H1 (cell line): ENCODE measurements around the gene MAS1. TPM values are rescaled to one million over a fixed set of nuclear protein-coding genes. Genes with fewer than 3 reads are reported as not detected.

ENCODE experiments used
- CTCF ChIA-PET: fragments of 300-600 bp; sonication (Branson Sonifier 250); formaldehyde crosslinking; loops from one replicate; lab custom pipeline; 2021; ENCODE audit not compliant: partially characterized antibody; lab: Charles Lee
- POLR2A ChIA-PET: fragments of 300-600 bp; sonication (Branson Sonifier 250); formaldehyde crosslinking; loops from one replicate; lab custom pipeline; 2021; ENCODE audit warnings: inconsistent platforms; ENCODE audit not compliant: partially characterized antibody; lab: Charles Lee
- DNase-seq, 2 experiments: peaks; one replicate each; pipeline versions ENCODE4 v3.0.0 to v3.0.0-alpha.2; 2010 to 2022; ENCODE audit warnings: low spot score in 2 of 2, low read depth in 1 of 2, mixed read lengths in 1 of 2
- FAIRE-seq: peaks from 2 replicates; lab custom pipeline; 2011; peaks lifted over from hg19 to GRCh38; lab: Jason Lieb, UNC
- H2AFZ ChIP-seq: 2 replicates; pipeline ENCODE4 v1.8.1; 2012; ENCODE audit warnings: low read length, inconsistent platforms
- H2AK5ac ChIP-seq: 2 replicates; pipeline ENCODE4 v1.6.1; 2013; ENCODE audit warnings: low read depth, low read length
- H2BK120ac ChIP-seq: replicated peaks from 2 replicates; pipeline ENCODE3; 2013; ENCODE audit warnings: low read depth, low read length, inconsistent platforms
- H2BK12ac ChIP-seq: 2 replicates; pipeline ENCODE4 v1.6.1; 2013; ENCODE audit warnings: low read depth, low read length
- H2BK15ac ChIP-seq: 2 replicates; pipeline ENCODE4 v1.6.1; 2013; ENCODE audit warnings: low read length
- H2BK20ac ChIP-seq: 2 replicates; pipeline ENCODE4 v1.6.1; 2013; ENCODE audit warnings: low read length
- H2BK5ac ChIP-seq: 2 replicates; pipeline ENCODE4 v1.6.1; 2013; ENCODE audit warnings: low read depth, low read length
- H3K14ac ChIP-seq: 2 replicates; pipeline ENCODE4 v1.6.1; 2013; ENCODE audit warnings: inconsistent platforms; ENCODE audit not compliant: insufficient read length
- H3K18ac ChIP-seq: 2 replicates; pipeline ENCODE4 v1.6.1; 2013; ENCODE audit warnings: low read length; ENCODE audit errors: extremely low read depth
- H3K23ac ChIP-seq: 2 replicates; pipeline ENCODE4 v1.6.1; 2013; ENCODE audit warnings: inconsistent platforms; ENCODE audit not compliant: insufficient read length
- H3K23me2 ChIP-seq: 2 replicates; pipeline ENCODE4 v1.6.1; 2013; ENCODE audit warnings: low read depth, low read length
- H3K27ac ChIP-seq: 2 replicates; pipeline ENCODE4 v1.6.1; 2011; ENCODE audit warnings: low read depth, low read length, inconsistent platforms
- H3K27me3 ChIP-seq, 4 experiments: replicated peaks in 1 of 4; 1 replicate in 1 of 4; 2 replicates in 3 of 4; pipeline versions ENCODE4 v1.6.1 to v1.8.1; 2011 to 2013; ENCODE audit warnings: low read length in 3 of 4, mild to moderate bottlenecking in 3 of 4, inconsistent platforms in 2 of 4, mixed read lengths in 2 of 4, moderate library complexity in 1 of 4; ENCODE audit not compliant: control insufficient read depth in 3 of 4, insufficient read depth in 3 of 4; ENCODE audit errors: extremely low read depth in 1 of 4
- H3K36me3 ChIP-seq, 4 experiments: 2 replicates each; pipeline versions ENCODE4 v1.6.1 to v1.8.1; 2011 to 2013; ENCODE audit warnings: mild to moderate bottlenecking in 4 of 4, low read length in 3 of 4, moderate library complexity in 2 of 4, control low read depth in 1 of 4, inconsistent platforms in 1 of 4; ENCODE audit not compliant: insufficient read depth in 4 of 4, control insufficient read depth in 2 of 4
- H3K4ac ChIP-seq: replicated peaks from 2 replicates; pipeline ENCODE3; 2013; ENCODE audit warnings: low read length, low read depth, mixed read lengths, inconsistent platforms; ENCODE audit not compliant: insufficient read length
- H3K4me1 ChIP-seq, 4 experiments: replicated peaks in 1 of 4; 1 replicate in 1 of 4; 2 replicates in 3 of 4; pipeline versions ENCODE4 v1.6.1 to v1.8.1; 2011 to 2013; ENCODE audit warnings: low read length in 3 of 4, inconsistent platforms in 2 of 4, mixed read lengths in 1 of 4; ENCODE audit not compliant: insufficient read depth in 4 of 4, control insufficient read depth in 3 of 4
- H3K4me2 ChIP-seq, 2 experiments: 2 replicates each; pipeline versions ENCODE4 v1.6.1 to v1.8.1; 2011 to 2013; ENCODE audit warnings: low read depth in 2 of 2, low read length in 2 of 2, control low read depth in 1 of 2, inconsistent platforms in 1 of 2, mild to moderate bottlenecking in 1 of 2; ENCODE audit not compliant: insufficient read depth in 1 of 2
- H3K4me3 ChIP-seq, 4 experiments: fragments of 200-600, 300-600 bp in 1 of 4; sonication (generic), shearing (Covaris generic), sonication (Bioruptor Twin) in 1 of 4; 2 replicates each; pipeline versions ENCODE4 v1.5.1 to v1.8.1; 2011 to 2016; ENCODE audit warnings: low read length in 4 of 4, low read depth in 3 of 4, control low read depth in 2 of 4, inconsistent platforms in 2 of 4, mild to moderate bottlenecking in 2 of 4, mixed read lengths in 1 of 4, moderate library complexity in 1 of 4; ENCODE audit not compliant: insufficient read depth in 2 of 4; ENCODE audit errors: extremely low read depth in 1 of 4
- H3K56ac ChIP-seq: replicated peaks from 2 replicates; pipeline ENCODE3; 2013; ENCODE audit warnings: low read depth, mild to moderate bottlenecking, mixed read lengths, low read length, inconsistent platforms; ENCODE audit not compliant: insufficient read length
- H3K79me1 ChIP-seq: 2 replicates; pipeline ENCODE4 v1.6.1; 2013; ENCODE audit warnings: low read depth, low read length, control low read depth
- H3K79me2 ChIP-seq, 2 experiments: 2 replicates each; pipeline versions ENCODE4 v1.6.1 to v1.8.1; 2012 to 2013; ENCODE audit warnings: low read length in 2 of 2, mild to moderate bottlenecking in 2 of 2, inconsistent platforms in 1 of 2; ENCODE audit not compliant: insufficient read depth in 2 of 2, control insufficient read depth in 1 of 2
- H3K9ac ChIP-seq, 4 experiments: replicated peaks in 1 of 4; 1 replicate in 1 of 4; 2 replicates in 3 of 4; pipeline versions ENCODE4 v1.6.1 to v1.8.1; 2011 to 2013; ENCODE audit warnings: low read depth in 3 of 4, low read length in 3 of 4, control low read depth in 2 of 4, mild to moderate bottlenecking in 2 of 4, moderate library complexity in 2 of 4, inconsistent platforms in 1 of 4; ENCODE audit errors: extremely low read depth in 1 of 4
- H3K9me3 ChIP-seq, 2 experiments: 2 replicates each; pipeline versions ENCODE4 v1.6.1 to v1.8.1; 2012 to 2013; ENCODE audit warnings: mild to moderate bottlenecking in 2 of 2, moderate library complexity in 2 of 2, control low read depth in 1 of 2, inconsistent platforms in 1 of 2, low read depth in 1 of 2, low read length in 1 of 2, mixed read lengths in 1 of 2; ENCODE audit not compliant: insufficient read depth in 2 of 2
- H4K20me1 ChIP-seq, 2 experiments: replicated peaks in 1 of 2; 2 replicates each; pipeline versions ENCODE3 to v1.8.1; 2011 to 2013; ENCODE audit warnings: inconsistent platforms in 2 of 2, low read length in 2 of 2, mild to moderate bottlenecking in 1 of 2; ENCODE audit not compliant: insufficient read depth in 2 of 2, control insufficient read depth in 1 of 2
- H4K5ac ChIP-seq: 2 replicates; pipeline ENCODE4 v1.6.1; 2013; ENCODE audit warnings: low read length, low read depth, mixed read lengths, inconsistent platforms; ENCODE audit not compliant: insufficient read length
- H4K8ac ChIP-seq: 2 replicates; pipeline ENCODE4 v1.8.0; 2013; ENCODE audit warnings: mild to moderate bottlenecking, moderate library complexity, low read length, inconsistent platforms; ENCODE audit not compliant: insufficient read depth; ENCODE audit errors: extremely low read depth
- H4K91ac ChIP-seq: replicated peaks from 2 replicates; pipeline ENCODE3; 2013; ENCODE audit warnings: low read length, mixed read lengths, inconsistent platforms; ENCODE audit not compliant: insufficient read length
- CBX5 ChIP-seq: fragments of 300-800, 300-1000 bp; sonication (generic); IDR thresholded peaks from 2 replicates; pipeline ENCODE4 v1.7.1; 2016; ENCODE audit warnings: antibody characterized with exemption, low read length, low read depth
- CBX8 ChIP-seq: fragments of 300-800, 300-1000 bp; sonication (generic); IDR thresholded peaks from 2 replicates; pipeline ENCODE4 v1.7.1; 2016; ENCODE audit warnings: low read depth, low read length, borderline replicate concordance
- EP300 ChIP-seq, 2 experiments: IDR thresholded peaks; 1 replicate in 1 of 2; 2 replicates in 1 of 2; pipeline ENCODE4 v1.6.1; 2011 to 2012; ENCODE audit warnings: low read depth in 2 of 2, low read length in 2 of 2, mild to moderate bottlenecking in 2 of 2, borderline replicate concordance in 1 of 2, inconsistent platforms in 1 of 2, moderate library complexity in 1 of 2
- GABPA ChIP-seq: IDR thresholded peaks from 2 replicates; pipeline ENCODE4 v1.6.1; 2011; ENCODE audit warnings: mild to moderate bottlenecking, low read length, moderate library complexity, borderline replicate concordance; ENCODE audit not compliant: insufficient read depth
- KDM1A ChIP-seq: fragments of 200-600, 300-600 bp; sonication (generic); IDR thresholded peaks from 2 replicates; pipeline ENCODE4 v1.7.1; 2016; ENCODE audit warnings: mild to moderate bottlenecking, low read length, borderline replicate concordance
- NANOG ChIP-seq: IDR thresholded peaks from 2 replicates; pipeline ENCODE4 v1.6.1; 2011; ENCODE audit warnings: low read length, low read depth, mild to moderate bottlenecking, inconsistent platforms; ENCODE audit not compliant: insufficient read depth, poor library complexity, severe bottlenecking
- POLR2AphosphoS5 ChIP-seq: IDR thresholded peaks from 2 replicates; pipeline ENCODE4 v1.6.1; 2011; ENCODE audit warnings: low read depth, low read length
- RNF2 ChIP-seq: fragments of 200-900, 300-1000 bp; sonication (generic); IDR thresholded peaks from 2 replicates; pipeline ENCODE4 v1.7.1; 2016; ENCODE audit warnings: borderline replicate concordance, low read depth, mild to moderate bottlenecking, antibody characterized with exemption, low read length; ENCODE audit not compliant: poor library complexity, severe bottlenecking; ENCODE audit errors: missing control alignments
- SIN3A ChIP-seq, 2 experiments: IDR thresholded peaks in 1 of 2; conservative IDR thresholded peaks in 1 of 2; 2 replicates each; pipeline ENCODE4 v1.6.1; 2011 to 2012; ENCODE audit warnings: low read length in 2 of 2, improper control_type of control experiment in 1 of 2, low read depth in 1 of 2, mild to moderate bottlenecking in 1 of 2
- SIRT6 ChIP-seq: IDR thresholded peaks from one replicate; pipeline ENCODE4 v1.7.1; 2012; ENCODE audit warnings: low read length, inconsistent platforms
- WGBS, 2 experiments: shearing (Covaris generic) in 1 of 2; methylation state at CpG; one replicate each; pipeline versions ENCODE4 v1.1.6 to v1.1.7; 2013 to 2015; ENCODE audit warnings: low lambda C conversion rate in 2 of 2, mixed read lengths in 2 of 2, inconsistent platforms in 1 of 2, low coverage in 1 of 2, missing lambda C conversion rate in 1 of 2; ENCODE audit not compliant: insufficient replicate concordance in 2 of 2, insufficient coverage in 1 of 2, insufficient read length in 1 of 2; ENCODE audit errors: extremely low coverage in 1 of 2, missing lambda C conversion rate in 1 of 2; 5-methylcytosine and 5-hydroxymethylcytosine counted together
- polyA plus RNA-seq, 7 experiments: library from polyadenylated mRNA; depleted of rRNA in 3 of 7; stranded (reverse) in 5 of 7; unstranded in 2 of 7; fragments of >200 nt in 5 of 7; fragments of 200-250 nt in 2 of 7; gene quantifications; 1 replicate in 5 of 7; 2 replicates in 1 of 7; 4 replicates in 1 of 7; pipeline versions ENCODE4 v1.2.1 to v1.2.3, GENCODE V29; 2011 to 2013; ENCODE audit warnings: missing spikeins in 2 of 7, mixed read lengths in 2 of 7
- total RNA-seq: library from RNA; stranded (reverse); fragmentation: NEBNext Ultra II Directional; extraction: Animal tissue kit (Norgen Biotek cat#: 25700); gene quantifications from 2 replicates; pipeline ENCODE4 v1.2.1, GENCODE V29; 2021
- TF ChIP-seq, protein P1 (sequence below): IDR thresholded peaks from 2 replicates; pipeline ENCODE4 v1.6.1; 2011; ENCODE audit warnings: low read depth, mild to moderate bottlenecking, low read length; ENCODE audit not compliant: insufficient read depth
- TF ChIP-seq, protein P2 (sequence below): IDR thresholded peaks from 2 replicates; pipeline ENCODE4 v1.6.1; 2012; ENCODE audit warnings: inconsistent platforms

The MAS1 gene
- total and polyA plus RNA-seq, 2 of the 8 experiments (the other 6 are each of a cell fraction or from before 2014, with no cell fraction given), result 0.02 TPM; not detected in 1

- H2AK5ac ChIP-seq, result no peak overlapping the region
- ChIA-PET CTCF (interaction anchor here (0.8 to 2.4 kb wide), 6 partner anchors 10 to 594 kb away, joined by 3 to 8 read pairs (median 3); no protein-coding TSS in a partner anchor), POLR2A (no interaction called here)
- H4K8ac ChIP-seq, result no peak overlapping the region
- no peak overlapping the region for H2BK15ac ChIP-seq
- no peak overlapping the region for H2BK20ac ChIP-seq
- H3K79me1 ChIP-seq, result no peaks in the 10 kb centered on the region
- no peaks in the 10 kb centered on the region for H4K20me1 ChIP-seq
- no peak overlapping the region for H3K18ac ChIP-seq
- no peak overlapping the region for H3K4me3 ChIP-seq
- no peak overlapping the region for H3K4me2 ChIP-seq
- H3K9me3 ChIP-seq, result no peaks in the 10 kb centered on the region
- H3K9ac ChIP-seq, result no peak overlapping the region
- H3K4ac ChIP-seq, result no peak overlapping the region
- H2BK12ac ChIP-seq, result no peak overlapping the region
- H3K23me2 ChIP-seq, result no peaks in the 10 kb centered on the region
- H3K14ac ChIP-seq, result no peak overlapping the region
- no peak overlapping the region for H2AFZ ChIP-seq
- no peak overlapping the region for H2BK5ac ChIP-seq
- no peak overlapping the region for H2BK120ac ChIP-seq
- no peak overlapping the region for H3K27ac ChIP-seq
- WGBS, 2 experiments, result 88% methylated on average over 5 of the region's 5 CpGs; no CpG with 5 or more reads in 1 of the 2 experiments
- no peak overlapping the region for H4K91ac ChIP-seq
- DNase-seq, result no peak
- no peak for FAIRE-seq
- H3K23ac ChIP-seq, result no peak overlapping the region
- no peak overlapping the region for H3K56ac ChIP-seq
- H3K79me2 ChIP-seq, result no peaks in the 10 kb centered on the region
- no peak overlapping the region for H4K5ac ChIP-seq
- TF ChIP-seq EP300 (IDR thresholded peaks at IDR 0.05; ENCODE audit: borderline replicate concordance in 1 of 2, low read depth in 2 of 2, low read length in 2 of 2) (no peak), NANOG (no peak), RNF2 (no peak), KDM1A (no peak), SIN3A (conservative IDR thresholded peaks at IDR 0.05 in 1 of 2, IDR thresholded peaks at IDR 0.05 in 1 of 2; ENCODE audit: low read depth in 1 of 2, low read length in 2 of 2) (no peak), CBX8 (no peak), CBX5 (no peak), GABPA (no peak), SIRT6 (no peak), POLR2AphosphoS5 (no peak)
- TF ChIP-seq, protein P1, sequence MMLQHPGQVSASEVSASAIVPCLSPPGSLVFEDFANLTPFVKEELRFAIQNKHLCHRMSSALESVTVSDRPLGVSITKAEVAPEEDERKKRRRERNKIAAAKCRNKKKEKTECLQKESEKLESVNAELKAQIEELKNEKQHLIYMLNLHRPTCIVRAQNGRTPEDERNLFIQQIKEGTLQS, result no peak
- TF ChIP-seq, protein P2, sequence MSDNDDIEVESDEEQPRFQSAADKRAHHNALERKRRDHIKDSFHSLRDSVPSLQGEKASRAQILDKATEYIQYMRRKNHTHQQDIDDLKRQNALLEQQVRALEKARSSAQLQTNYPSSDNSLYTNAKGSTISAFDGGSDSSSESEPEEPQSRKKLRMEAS, result no peak
- H3K27me3 ChIP-seq, result no peaks in the 10 kb centered on the region
- H3K4me1 ChIP-seq, result no peaks in the 10 kb centered on the region
- no peaks in the 10 kb centered on the region for H3K36me3 ChIP-seq
Measured at GRCh38 chr6:159862103-159862502, 28.7 kb upstream of the MAS1 start.
